Measurements from ENCODE around the gene STX17. TPM values are rescaled to one million over a fixed set of nuclear protein-coding genes. Genes with fewer than 3 reads are reported as not detected.

STX17 gene
- total RNA-seq, 2 donors from 2014 or later = 32.1 to 35.3 TPM

GRCh38 chr9:99919930-99920329 lies 13.5 kb downstream of the STX17 start:
- Mint-ChIP-seq H3K36me3 (ENCODE audit: insufficient read depth in 2 of 2) (peaks cover 10 to 25% of the 10 kb centered on the region in 2 donors), H3K4me3 (no peak overlapping the region), H3K9me3 (peaks cover 0 to 2% of the 10 kb centered on the region in 2 donors), H3K4me1 (ENCODE audit: low read depth) (peaks cover 21% of the 10 kb centered on the region), H3K27me3 (ENCODE audit: low read depth) (no peaks in the 10 kb centered on the region), H3K27ac (no peak overlapping the region)
- ATAC-seq (replicated peaks in 1 of 2) (no peak), DNase-seq (no peak)

- DNase-seq = no peak
- Mint-ChIP-seq H3K9me3 (peaks cover 2 to 7% of the 10 kb centered on the region in 2 donors), H3K27me3 (ENCODE audit: low read depth) (no peaks in the 10 kb centered on the region), H3K27ac (peak overlapping the region; percentile 82), H3K4me3 (no peak overlapping the region), H3K4me1 (ENCODE audit: low read depth) (peaks cover 21% of the 10 kb centered on the region), H3K36me3 (ENCODE audit: insufficient read depth in 2 of 2) (peaks cover 18 to 39% of the 10 kb centered on the region in 2 donors)
- no peak for ATAC-seq (replicated peaks in 1 of 2)
Observed at GRCh38 chr9:99921875-99922710, 15.6 kb downstream of the STX17 start.

GRCh38 chr9:99922711-99923030 lies 16.2 kb downstream of the STX17 start:
- Mint-ChIP-seq H3K36me3 (ENCODE audit: insufficient read depth in 2 of 2) (peaks cover 18 to 41% of the 10 kb centered on the region in 2 donors), H3K9me3 (peaks cover 2 to 7% of the 10 kb centered on the region in 2 donors), H3K4me1 (ENCODE audit: low read depth) (peaks cover 21% of the 10 kb centered on the region), H3K4me3 (no peak overlapping the region), H3K27me3 (ENCODE audit: low read depth) (no peaks in the 10 kb centered on the region), H3K27ac (peak overlapping the region; percentile 20)
- ATAC-seq (replicated peaks in 1 of 2) = no peak
- DNase-seq = no peak

- DNase-seq (no peak), ATAC-seq (replicated peaks in 1 of 2) (no peak)
- Mint-ChIP-seq H3K4me1 (ENCODE audit: low read depth) (peaks cover 13% of the 10 kb centered on the region), H3K27ac (no peak overlapping the region), H3K9me3 (peaks cover 2 to 7% of the 10 kb centered on the region in 2 donors), H3K27me3 (ENCODE audit: low read depth) (no peaks in the 10 kb centered on the region), H3K4me3 (no peak overlapping the region), H3K36me3 (ENCODE audit: insufficient read depth in 2 of 2) (peaks cover 17 to 38% of the 10 kb centered on the region in 2 donors)
Observed at GRCh38 chr9:99925541-99925940, 19.1 kb downstream of the STX17 start.

- Mint-ChIP-seq H3K4me3 (no peak overlapping the region), H3K36me3 (ENCODE audit: insufficient read depth in 2 of 2) (peaks cover 10 to 30% of the 10 kb centered on the region in 2 donors), H3K27me3 (ENCODE audit: low read depth) (no peaks in the 10 kb centered on the region), H3K4me1 (ENCODE audit: low read depth) (no peaks in the 10 kb centered on the region), H3K9me3 (peaks cover 2 to 5% of the 10 kb centered on the region in 2 donors), H3K27ac (no peak overlapping the region)
- no peak for DNase-seq
- no peak for ATAC-seq (replicated peaks in 1 of 2)
Observed at GRCh38 chr9:99929652-99930051, 23.2 kb downstream of the STX17 start.

- H3K27me3 Mint-ChIP-seq (ENCODE audit: low read depth) = no peaks in the 10 kb centered on the region
- H3K4me3 Mint-ChIP-seq = no peak overlapping the region
- no peak overlapping the region for H3K27ac Mint-ChIP-seq
- no peak for DNase-seq
- peaks cover 10 to 23% of the 10 kb centered on the region in 2 donors for H3K36me3 Mint-ChIP-seq (ENCODE audit: insufficient read depth in 2 of 2)
- no peak for ATAC-seq (replicated peaks in 1 of 2)
- no peaks in the 10 kb centered on the region for H3K4me1 Mint-ChIP-seq (ENCODE audit: low read depth)
- H3K9me3 Mint-ChIP-seq = peaks cover 2 to 5% of the 10 kb centered on the region in 2 donors
Observed at GRCh38 chr9:99931155-99931840, 24.8 kb downstream of the STX17 start.

GRCh38 chr9:99936947-99937587 lies 30.6 kb downstream of the STX17 start:
- no peak overlapping the region for H3K27ac Mint-ChIP-seq
- H3K4me3 Mint-ChIP-seq = no peak overlapping the region
- H3K9me3 Mint-ChIP-seq = peaks cover 5 to 10% of the 10 kb centered on the region in 2 donors
- H3K27me3 Mint-ChIP-seq (ENCODE audit: low read depth) = no peaks in the 10 kb centered on the region
- peaks cover 12 to 15% of the 10 kb centered on the region in 2 donors for H3K36me3 Mint-ChIP-seq (ENCODE audit: insufficient read depth in 2 of 2)
- ATAC-seq (replicated peaks in 1 of 2) (no peak), DNase-seq (no peak)
- H3K4me1 Mint-ChIP-seq (ENCODE audit: low read depth) = peaks cover 5% of the 10 kb centered on the region

- Mint-ChIP-seq H3K36me3 (ENCODE audit: insufficient read depth in 2 of 2) (peaks cover 2 to 14% of the 10 kb centered on the region in 2 donors), H3K4me1 (ENCODE audit: low read depth) (no peaks in the 10 kb centered on the region), H3K4me3 (no peak overlapping the region), H3K27ac (no peak overlapping the region), H3K9me3 (no peaks in the 10 kb centered on the region), H3K27me3 (ENCODE audit: low read depth) (no peaks in the 10 kb centered on the region)
- ATAC-seq (replicated peaks in 1 of 2) (no peak), DNase-seq (no peak)
Observed at GRCh38 chr9:99947395-99947794, 40.9 kb downstream of the STX17 start.

- H3K27me3 Mint-ChIP-seq (ENCODE audit: low read depth) = no peaks in the 10 kb centered on the region
- no peak overlapping the region for H3K27ac Mint-ChIP-seq
- no peaks in the 10 kb centered on the region for H3K9me3 Mint-ChIP-seq
- H3K4me1 Mint-ChIP-seq (ENCODE audit: low read depth) = peaks cover under 1% of the 10 kb centered on the region
- no peak for ATAC-seq (replicated peaks in 1 of 2)
- DNase-seq = no peak
- no peak overlapping the region for H3K4me3 Mint-ChIP-seq
- peaks cover 2 to 11% of the 10 kb centered on the region in 2 donors for H3K36me3 Mint-ChIP-seq (ENCODE audit: insufficient read depth in 2 of 2)
Observed at GRCh38 chr9:99948482-99948881, 42.0 kb downstream of the STX17 start.

GRCh38 chr9:99948896-99949295 lies 42.4 kb downstream of the STX17 start:
- ATAC-seq (replicated peaks in 1 of 2) (no peak), DNase-seq (no peak)
- Mint-ChIP-seq H3K4me3 (no peak overlapping the region), H3K27me3 (ENCODE audit: low read depth) (no peaks in the 10 kb centered on the region), H3K27ac (no peak overlapping the region), H3K36me3 (ENCODE audit: insufficient read depth in 2 of 2) (peaks cover 2 to 8% of the 10 kb centered on the region in 2 donors), H3K4me1 (ENCODE audit: low read depth) (peaks cover 5% of the 10 kb centered on the region), H3K9me3 (no peaks in the 10 kb centered on the region)

GRCh38 chr9:99953861-99954507 lies 47.5 kb downstream of the STX17 start:
- ATAC-seq (replicated peaks in 1 of 2) = peak; percentile 47 to 58
- peaks cover 26% of the 10 kb centered on the region for H3K4me1 Mint-ChIP-seq (ENCODE audit: low read depth)
- H3K27ac Mint-ChIP-seq = no peak overlapping the region
- peak overlapping the region in 1 of 2 donors; percentile 25 for H3K4me3 Mint-ChIP-seq
- no peaks in the 10 kb centered on the region for H3K9me3 Mint-ChIP-seq
- H3K36me3 Mint-ChIP-seq (ENCODE audit: insufficient read depth in 2 of 2) = peaks cover 2 to 9% of the 10 kb centered on the region in 2 donors
- no peaks in the 10 kb centered on the region for H3K27me3 Mint-ChIP-seq (ENCODE audit: low read depth)
- no peak for DNase-seq

- H3K9me3 Mint-ChIP-seq = no peaks in the 10 kb centered on the region
- peak overlapping the region; percentile 0 for H3K27ac Mint-ChIP-seq
- H3K27me3 Mint-ChIP-seq (ENCODE audit: low read depth) = no peaks in the 10 kb centered on the region
- H3K4me1 Mint-ChIP-seq (ENCODE audit: low read depth) = peaks cover 26% of the 10 kb centered on the region
- DNase-seq (peak in 1 of 2 donors; percentile 5), ATAC-seq (replicated peaks in 1 of 2) (peak; percentile 87 to 93)
- H3K4me3 Mint-ChIP-seq = peak overlapping the region; percentile 43 to 58
- H3K36me3 Mint-ChIP-seq (ENCODE audit: insufficient read depth in 2 of 2) = peaks cover 2 to 9% of the 10 kb centered on the region in 2 donors
Observed at GRCh38 chr9:99954819-99955218, 48.4 kb downstream of the STX17 start.
